K562 (cell line): ENCODE results near the gene TM9SF4. TPM values are rescaled to one million over a fixed set of nuclear protein-coding genes. Genes with fewer than 3 reads are reported as not detected.

Source experiments
- BRD9 ChIP-seq: fragments of 450-650 bp; IDR thresholded peaks from 2 replicates; pipeline ENCODE4 v1.6.1; 2018; ENCODE audit warnings: low read depth; ENCODE audit not compliant: partially characterized antibody
- CREM ChIP-seq: IDR thresholded peaks from 2 replicates; pipeline ENCODE4 v1.6.1; 2014; ENCODE audit warnings: antibody characterized with exemption, low read depth
- ELF2 ChIP-seq: fragments of 250-450 bp; sonication (Bioruptor Pico); IDR thresholded peaks from 2 replicates; pipeline ENCODE4 v1.5.0; 2021; ENCODE audit warnings: mild to moderate bottlenecking
- GATAD2A ChIP-seq: fragments of 450-650 bp; IDR thresholded peaks from 2 replicates; pipeline ENCODE4 v1.6.1; 2017
- JUND ChIP-seq, 2 experiments: IDR thresholded peaks; 2 replicates in 1 of 2; 3 replicates in 1 of 2; pipeline ENCODE4 v1.6.1; 2011; ENCODE audit warnings: borderline replicate concordance in 2 of 2, low read depth in 2 of 2, low read length in 2 of 2, improper control_type of control experiment in 1 of 2, missing biosample characterization in 1 of 2, missing genetic modification characterization in 1 of 2, missing genetic modification reagents in 1 of 2
- MAFK ChIP-seq: IDR thresholded peaks from 2 replicates; pipeline ENCODE4 v1.6.1; 2011; ENCODE audit warnings: low read length, improper control_type of control experiment
- MBD2 ChIP-seq: sonication (generic); IDR thresholded peaks from 2 replicates; pipeline ENCODE4 v1.6.1; 2016; ENCODE audit warnings: low read depth, borderline replicate concordance
- SAFB ChIP-seq: fragments of 200-400 bp; formaldehyde crosslinking; IDR thresholded peaks from 2 replicates; pipeline ENCODE4 v1.6.1; 2017; ENCODE audit warnings: low read depth, low read length, borderline replicate concordance
- TAF1 ChIP-seq: IDR thresholded peaks from 2 replicates; pipeline ENCODE4 v1.6.1; 2011; ENCODE audit warnings: mild to moderate bottlenecking, low read length, moderate library complexity; ENCODE audit not compliant: insufficient read depth, control insufficient read depth, severe bottlenecking; ENCODE audit errors: extremely low read depth
- TSC22D4 ChIP-seq: fragments of 450-650 bp; IDR thresholded peaks from 2 replicates; pipeline ENCODE4 v1.6.1; 2016; ENCODE audit warnings: missing genetic modification characterization, missing biosample characterization, control low read depth
- ZNF124 ChIP-seq: sonication (generic); formaldehyde crosslinking; IDR thresholded peaks from 2 replicates; pipeline ENCODE4 v1.8.1; 2022; ENCODE audit warnings: missing genetic modification reagents
- ZNF384 ChIP-seq: IDR thresholded peaks from 2 replicates; pipeline ENCODE4 v1.6.1; 2012; ENCODE audit warnings: low read depth, low read length, improper control_type of control experiment
- polyA plus RNA-seq, 8 experiments: library from polyadenylated mRNA; depleted of rRNA in 4 of 8; stranded (reverse) in 5 of 8; unstranded in 3 of 8; fragments of >200 nt; fragmentation: Nextera tagmentation in 2 of 8; fragmentation: Illumina TruSeq in 1 of 8; extraction: Ambion mirVana in 2 of 8; extraction: Trizol in 1 of 8; gene quantifications; 2 replicates each; pipeline versions ENCODE4 v1.2.1 to v1.2.3, GENCODE V29; 2011 to 2014; ENCODE audit warnings: inconsistent platforms in 1 of 8, missing spikeins in 1 of 8
- total RNA-seq, 7 experiments: library from RNA; depleted of rRNA in 6 of 7; stranded (reverse); fragments of >200 nt in 6 of 7; fragmentation: Illumina TruSeq in 2 of 7; extraction: Trizol in 2 of 7; gene quantifications; 2 replicates each; pipeline versions ENCODE4 v1.2.1 to v1.2.3, GENCODE V29; 2011 to 2021; ENCODE audit warnings: low replicate concordance in 1 of 7
- TF ChIP-seq, protein P1 (sequence below): conservative IDR thresholded peaks from 2 replicates; pipeline ENCODE4 v1.6.1; 2011; ENCODE audit warnings: low read depth, mild to moderate bottlenecking, low read length; ENCODE audit not compliant: control insufficient read depth
- TF ChIP-seq, protein P2 (sequence below): sonication (generic); formaldehyde crosslinking; IDR thresholded peaks from 2 replicates; pipeline ENCODE4 v1.8.0; 2022; ENCODE audit warnings: mild to moderate bottlenecking, missing genetic modification reagents, borderline replicate concordance
- TF ChIP-seq, protein P3 (sequence below): fragments of 450-650 bp; IDR thresholded peaks from 2 replicates; pipeline ENCODE4 v1.6.1; 2016; ENCODE audit warnings: mild to moderate bottlenecking
- TF ChIP-seq, protein P4 (sequence below): fragments of 450-650 bp; formaldehyde crosslinking; IDR thresholded peaks from 2 replicates; pipeline ENCODE4 v1.4.0; 2020; ENCODE audit warnings: mild to moderate bottlenecking, mixed read lengths
- TF ChIP-seq, protein P5 (sequence below): fragments of 450-650 bp; IDR thresholded peaks from 2 replicates; pipeline ENCODE4 v1.6.1; 2017; ENCODE audit warnings: mild to moderate bottlenecking, moderate library complexity

Gene TM9SF4
- total and polyA plus RNA-seq, 9 of the 15 experiments (the other 6 are each of a cell fraction or from before 2014, with no cell fraction given), result 14.5 to 46.3 (median 26.9) TPM

DNA sequence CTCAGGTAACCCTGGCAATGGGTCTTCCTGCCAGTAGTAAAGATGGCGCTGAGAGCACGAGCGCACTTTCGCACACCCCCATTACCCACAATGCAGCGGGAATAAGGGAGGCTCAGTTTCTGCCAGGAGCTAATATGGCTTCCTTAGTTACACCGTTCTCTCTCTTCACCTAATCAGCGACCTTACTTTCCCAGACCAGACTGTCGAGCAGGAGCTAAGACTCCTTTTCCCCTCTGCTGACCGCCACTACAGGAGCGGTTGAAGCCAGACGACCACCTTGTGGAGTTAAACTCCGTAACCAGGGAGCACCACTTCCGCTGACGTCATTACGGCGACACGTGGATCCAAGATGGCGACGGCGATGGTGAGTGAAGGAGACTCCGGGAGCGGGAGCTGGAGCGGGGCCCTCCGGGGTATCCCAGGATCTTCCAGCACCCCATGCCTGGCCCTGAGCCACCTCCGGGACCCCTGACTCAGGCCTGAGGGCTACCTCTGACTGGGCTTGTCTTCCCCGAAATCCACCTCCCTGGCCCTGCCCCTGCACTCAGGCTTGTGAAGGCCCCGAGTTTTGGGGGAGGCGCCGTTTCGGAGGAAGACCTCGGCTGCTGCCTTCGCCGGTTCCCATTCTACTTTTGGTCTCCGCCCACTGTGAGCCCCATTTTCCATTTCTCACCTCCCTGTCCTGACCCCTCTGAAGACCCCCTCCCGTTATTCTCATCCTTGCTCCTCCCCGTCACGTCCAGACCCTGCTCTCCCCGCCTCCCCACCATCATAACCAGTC, at the start of gene TM9SF4 (continued):
- TF ChIP-seq, protein P1, sequence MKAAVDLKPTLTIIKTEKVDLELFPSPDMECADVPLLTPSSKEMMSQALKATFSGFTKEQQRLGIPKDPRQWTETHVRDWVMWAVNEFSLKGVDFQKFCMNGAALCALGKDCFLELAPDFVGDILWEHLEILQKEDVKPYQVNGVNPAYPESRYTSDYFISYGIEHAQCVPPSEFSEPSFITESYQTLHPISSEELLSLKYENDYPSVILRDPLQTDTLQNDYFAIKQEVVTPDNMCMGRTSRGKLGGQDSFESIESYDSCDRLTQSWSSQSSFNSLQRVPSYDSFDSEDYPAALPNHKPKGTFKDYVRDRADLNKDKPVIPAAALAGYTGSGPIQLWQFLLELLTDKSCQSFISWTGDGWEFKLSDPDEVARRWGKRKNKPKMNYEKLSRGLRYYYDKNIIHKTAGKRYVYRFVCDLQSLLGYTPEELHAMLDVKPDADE, result peak; percentile 78
- TF ChIP-seq TAF1 (peak; percentile 94), BRD9 (peak; percentile 36), MBD2 (peak; percentile 74; the same call in 1 of the 2 replicates), MAFK (peak; percentile 44), GATAD2A (no peak), ZNF384 (0 out of 2 replicates have a peak, but pooled peaks have one; percentile 22), JUND (IDR thresholded peaks at IDR 0.05; ENCODE audit: borderline replicate concordance, low read depth, low read length) (peak; percentile 88), JUND (tag; IDR thresholded peaks at IDR 0.05; ENCODE audit: borderline replicate concordance, low read depth, low read length) (peak; percentile 96), ELF2 (CRISPR knock-in tag) (peak; percentile 97), TSC22D4 (tag) (no peak), CREM (peak; percentile 98), SAFB (no peak), ZNF124 (CRISPR knock-in tag) (no peak)
- TF ChIP-seq, protein P2, sequence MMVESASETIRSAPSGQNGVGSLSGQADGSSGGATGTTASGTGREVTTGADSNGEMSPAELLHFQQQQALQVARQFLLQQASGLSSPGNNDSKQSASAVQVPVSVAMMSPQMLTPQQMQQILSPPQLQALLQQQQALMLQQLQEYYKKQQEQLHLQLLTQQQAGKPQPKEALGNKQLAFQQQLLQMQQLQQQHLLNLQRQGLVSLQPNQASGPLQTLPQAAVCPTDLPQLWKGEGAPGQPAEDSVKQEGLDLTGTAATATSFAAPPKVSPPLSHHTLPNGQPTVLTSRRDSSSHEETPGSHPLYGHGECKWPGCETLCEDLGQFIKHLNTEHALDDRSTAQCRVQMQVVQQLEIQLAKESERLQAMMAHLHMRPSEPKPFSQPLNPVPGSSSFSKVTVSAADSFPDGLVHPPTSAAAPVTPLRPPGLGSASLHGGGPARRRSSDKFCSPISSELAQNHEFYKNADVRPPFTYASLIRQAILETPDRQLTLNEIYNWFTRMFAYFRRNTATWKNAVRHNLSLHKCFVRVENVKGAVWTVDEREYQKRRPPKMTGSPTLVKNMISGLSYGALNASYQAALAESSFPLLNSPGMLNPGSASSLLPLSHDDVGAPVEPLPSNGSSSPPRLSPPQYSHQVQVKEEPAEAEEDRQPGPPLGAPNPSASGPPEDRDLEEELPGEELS, result no peak
- TF ChIP-seq, protein P3, sequence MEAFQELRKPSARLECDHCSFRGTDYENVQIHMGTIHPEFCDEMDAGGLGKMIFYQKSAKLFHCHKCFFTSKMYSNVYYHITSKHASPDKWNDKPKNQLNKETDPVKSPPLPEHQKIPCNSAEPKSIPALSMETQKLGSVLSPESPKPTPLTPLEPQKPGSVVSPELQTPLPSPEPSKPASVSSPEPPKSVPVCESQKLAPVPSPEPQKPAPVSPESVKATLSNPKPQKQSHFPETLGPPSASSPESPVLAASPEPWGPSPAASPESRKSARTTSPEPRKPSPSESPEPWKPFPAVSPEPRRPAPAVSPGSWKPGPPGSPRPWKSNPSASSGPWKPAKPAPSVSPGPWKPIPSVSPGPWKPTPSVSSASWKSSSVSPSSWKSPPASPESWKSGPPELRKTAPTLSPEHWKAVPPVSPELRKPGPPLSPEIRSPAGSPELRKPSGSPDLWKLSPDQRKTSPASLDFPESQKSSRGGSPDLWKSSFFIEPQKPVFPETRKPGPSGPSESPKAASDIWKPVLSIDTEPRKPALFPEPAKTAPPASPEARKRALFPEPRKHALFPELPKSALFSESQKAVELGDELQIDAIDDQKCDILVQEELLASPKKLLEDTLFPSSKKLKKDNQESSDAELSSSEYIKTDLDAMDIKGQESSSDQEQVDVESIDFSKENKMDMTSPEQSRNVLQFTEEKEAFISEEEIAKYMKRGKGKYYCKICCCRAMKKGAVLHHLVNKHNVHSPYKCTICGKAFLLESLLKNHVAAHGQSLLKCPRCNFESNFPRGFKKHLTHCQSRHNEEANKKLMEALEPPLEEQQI, result peak; percentile 88
- TF ChIP-seq, protein P4, sequence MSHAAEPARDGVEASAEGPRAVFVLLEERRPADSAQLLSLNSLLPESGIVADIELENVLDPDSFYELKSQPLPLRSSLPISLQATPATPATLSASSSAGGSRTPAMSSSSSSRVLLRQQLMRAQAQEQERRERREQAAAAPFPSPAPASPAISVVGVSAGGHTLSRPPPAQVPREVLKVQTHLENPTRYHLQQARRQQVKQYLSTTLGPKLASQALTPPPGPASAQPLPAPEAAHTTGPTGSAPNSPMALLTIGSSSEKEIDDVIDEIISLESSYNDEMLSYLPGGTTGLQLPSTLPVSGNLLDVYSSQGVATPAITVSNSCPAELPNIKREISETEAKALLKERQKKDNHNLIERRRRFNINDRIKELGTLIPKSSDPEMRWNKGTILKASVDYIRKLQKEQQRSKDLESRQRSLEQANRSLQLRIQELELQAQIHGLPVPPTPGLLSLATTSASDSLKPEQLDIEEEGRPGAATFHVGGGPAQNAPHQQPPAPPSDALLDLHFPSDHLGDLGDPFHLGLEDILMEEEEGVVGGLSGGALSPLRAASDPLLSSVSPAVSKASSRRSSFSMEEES, result no peak
- TF ChIP-seq, protein P5, sequence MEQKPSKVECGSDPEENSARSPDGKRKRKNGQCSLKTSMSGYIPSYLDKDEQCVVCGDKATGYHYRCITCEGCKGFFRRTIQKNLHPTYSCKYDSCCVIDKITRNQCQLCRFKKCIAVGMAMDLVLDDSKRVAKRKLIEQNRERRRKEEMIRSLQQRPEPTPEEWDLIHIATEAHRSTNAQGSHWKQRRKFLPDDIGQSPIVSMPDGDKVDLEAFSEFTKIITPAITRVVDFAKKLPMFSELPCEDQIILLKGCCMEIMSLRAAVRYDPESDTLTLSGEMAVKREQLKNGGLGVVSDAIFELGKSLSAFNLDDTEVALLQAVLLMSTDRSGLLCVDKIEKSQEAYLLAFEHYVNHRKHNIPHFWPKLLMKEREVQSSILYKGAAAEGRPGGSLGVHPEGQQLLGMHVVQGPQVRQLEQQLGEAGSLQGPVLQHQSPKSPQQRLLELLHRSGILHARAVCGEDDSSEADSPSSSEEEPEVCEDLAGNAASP, result no peak
